Hematopoietic multipotent progenitor cell treated with erythropoietin and hydrocortisone succinate and interleukin-3 and kit ligand, for 8 days (in vitro differentiated cells): ENCODE data around the gene ARHGEF10L.

Experiments used
- DNase-seq: peaks from one replicate; pipeline ENCODE4 v3.0.0-alpha.2; 2015

ARHGEF10L gene

DNA sequence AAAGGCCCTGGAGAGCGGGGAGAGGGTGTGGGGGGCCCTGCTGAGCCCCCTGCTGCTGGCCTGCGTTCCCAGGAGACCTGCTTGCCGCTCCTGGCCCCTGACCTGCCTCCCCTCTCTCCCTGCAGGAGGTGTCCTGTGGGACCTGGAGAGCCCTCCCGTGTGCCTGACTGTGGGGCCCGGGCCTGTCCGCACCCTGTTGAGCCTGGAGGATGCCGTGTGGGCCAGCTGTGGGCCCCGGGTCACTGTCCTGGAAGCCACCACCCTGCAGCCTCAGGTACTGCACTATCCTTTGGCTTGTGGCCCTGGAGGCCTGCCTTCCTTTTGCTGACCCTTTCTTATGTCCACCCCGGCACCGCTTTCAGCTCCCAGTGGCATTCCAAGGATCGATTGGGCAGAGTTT, 124.8 kb downstream of the ARHGEF10L start:
- no peak for DNase-seq

DNA sequence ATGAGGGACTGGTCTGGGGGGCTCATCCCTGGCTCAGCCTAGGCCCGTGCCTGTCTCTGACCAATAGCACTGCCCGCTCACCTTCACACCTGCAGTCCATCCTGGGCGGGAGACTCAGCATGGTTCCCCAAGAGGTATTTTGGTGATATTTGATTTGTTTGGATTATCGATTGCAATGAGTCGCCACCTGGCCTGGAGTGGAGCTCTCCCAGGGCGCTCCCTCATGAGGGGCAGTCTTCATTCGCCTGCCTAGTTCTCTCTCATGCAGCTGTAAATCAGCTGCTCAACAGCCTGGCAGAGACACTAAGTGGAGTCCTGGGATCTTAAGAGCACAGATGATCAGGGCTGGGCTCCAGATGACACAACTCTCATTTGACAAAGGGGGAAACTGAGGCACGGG, 125.6 kb downstream of the ARHGEF10L start:
- DNase-seq: no peak

DNA sequence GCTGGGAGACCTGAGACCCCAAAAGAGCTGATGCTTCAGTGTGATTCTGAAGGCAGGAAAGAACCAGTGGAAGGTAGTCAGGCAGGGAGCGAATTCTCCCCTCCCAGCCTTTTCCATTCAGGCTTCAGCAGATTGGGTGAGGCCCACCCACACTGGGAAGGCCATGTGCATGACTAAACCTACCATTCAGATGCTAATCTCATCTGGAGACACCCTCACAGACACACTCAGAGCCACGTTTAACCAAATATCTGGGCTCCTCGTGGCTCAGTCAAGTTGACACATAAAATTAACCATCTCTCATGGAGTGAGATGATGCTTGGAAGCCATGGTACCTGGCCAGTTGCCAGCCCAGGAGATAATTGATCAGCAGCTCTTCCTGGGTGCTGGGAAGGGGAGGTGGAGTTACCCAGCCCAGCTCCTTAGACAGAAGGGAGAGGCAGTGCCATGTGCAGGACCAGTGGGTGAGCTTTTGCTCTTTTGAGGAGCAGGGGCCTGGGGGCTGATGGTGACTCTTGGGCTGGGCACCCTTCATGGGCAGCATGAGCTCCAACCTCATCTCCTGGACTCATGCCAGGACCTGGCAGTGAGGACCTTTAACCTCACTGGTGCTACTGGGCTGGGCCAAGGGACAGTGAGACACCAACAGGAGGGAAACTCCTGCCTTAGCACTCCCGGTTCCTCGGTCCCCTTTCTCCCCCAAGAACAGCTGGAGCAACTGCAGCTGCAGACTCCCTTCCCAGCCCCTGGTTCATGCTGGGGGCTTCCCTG, 126.6 kb downstream of the ARHGEF10L start:
- DNase-seq: no peak

DNA sequence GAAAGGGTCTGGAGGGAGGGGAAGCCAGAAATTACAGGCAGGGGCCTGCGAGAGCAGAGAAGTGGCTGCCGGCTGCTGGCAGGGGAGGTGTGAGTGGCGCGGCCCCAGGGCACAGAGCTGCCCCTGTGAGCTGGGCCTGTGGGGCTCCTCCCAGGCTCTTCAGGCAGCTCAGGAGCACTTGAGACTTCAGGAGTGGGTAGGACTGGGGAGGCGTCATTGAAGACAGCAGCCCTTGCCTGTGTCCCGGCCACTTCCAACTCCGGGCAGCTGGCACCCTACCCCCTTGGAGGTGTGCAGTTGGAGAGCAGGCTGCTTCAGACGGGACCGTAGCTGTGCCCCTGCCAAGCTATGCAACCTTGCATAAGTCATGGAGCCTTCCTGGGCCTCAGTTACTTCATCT, 128.1 kb downstream of the ARHGEF10L start:
- no peak for DNase-seq

DNA sequence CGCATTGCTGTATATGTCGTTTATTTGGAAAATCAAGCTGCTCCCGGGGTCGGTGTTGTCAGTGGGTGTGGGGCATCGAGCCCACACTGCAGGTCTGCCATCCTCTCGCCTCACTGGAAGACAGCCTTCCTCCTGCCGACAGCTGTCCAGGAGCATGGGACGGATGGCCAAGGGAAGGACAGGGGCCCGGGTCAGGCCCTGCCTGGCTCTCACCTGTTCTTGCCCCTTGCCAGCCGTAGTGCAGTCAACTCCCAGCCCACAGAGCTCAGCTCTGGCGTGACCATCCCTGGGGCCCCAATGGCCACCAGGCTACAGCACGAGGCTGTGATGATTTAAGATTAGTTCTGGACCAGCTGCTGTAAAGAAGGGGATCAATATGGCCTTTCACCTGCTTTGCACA, 128.7 kb downstream of the ARHGEF10L start:
- DNase-seq: no peak

DNA sequence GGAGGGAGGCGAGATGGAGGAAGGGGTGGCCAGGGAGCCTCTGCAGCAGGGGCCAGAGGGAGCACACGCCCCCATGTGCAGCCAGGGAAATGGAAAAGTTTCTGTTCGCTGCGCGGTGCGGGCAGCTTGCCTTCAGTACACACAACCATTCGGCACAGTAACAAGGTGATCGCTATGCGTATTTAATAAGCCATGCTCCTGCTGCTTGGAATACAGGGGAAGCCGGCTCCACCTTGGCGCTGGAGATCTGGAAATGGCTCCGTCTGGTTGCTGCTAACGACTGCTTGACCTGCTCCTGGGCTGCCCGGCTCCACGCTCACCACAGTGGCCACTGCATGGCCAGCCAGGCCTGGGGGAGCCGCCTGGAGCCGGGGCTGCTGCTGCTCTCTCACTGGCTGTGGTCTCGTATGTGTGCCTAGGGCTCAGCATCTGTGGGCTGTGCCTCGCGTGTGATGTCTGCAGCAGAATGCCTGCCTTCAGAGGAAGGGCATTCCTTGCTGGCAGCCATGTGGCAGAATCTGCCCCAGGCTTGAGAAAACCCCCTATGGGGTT, 129.2 kb downstream of the ARHGEF10L start:
- no peak for DNase-seq

DNA sequence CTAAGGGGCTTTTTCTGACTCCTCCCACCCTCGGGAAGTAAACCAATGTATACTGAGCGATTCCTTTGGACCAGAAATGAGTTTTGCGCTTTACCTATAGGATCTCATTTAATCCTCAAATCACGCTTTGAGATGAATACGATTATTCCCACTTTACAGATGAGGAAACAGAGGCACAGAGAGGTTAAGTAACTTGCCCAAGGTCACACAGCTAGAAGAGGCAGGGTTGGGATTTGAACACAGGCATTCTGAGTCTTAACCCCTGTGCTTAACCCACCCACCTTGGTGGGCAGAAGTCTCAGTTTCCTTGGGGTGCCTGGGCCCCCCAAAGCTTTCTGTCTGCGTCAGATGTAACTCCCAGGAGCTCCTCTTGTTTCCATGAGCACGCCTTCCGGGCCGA, 129.8 kb downstream of the ARHGEF10L start:
- DNase-seq: no peak

DNA sequence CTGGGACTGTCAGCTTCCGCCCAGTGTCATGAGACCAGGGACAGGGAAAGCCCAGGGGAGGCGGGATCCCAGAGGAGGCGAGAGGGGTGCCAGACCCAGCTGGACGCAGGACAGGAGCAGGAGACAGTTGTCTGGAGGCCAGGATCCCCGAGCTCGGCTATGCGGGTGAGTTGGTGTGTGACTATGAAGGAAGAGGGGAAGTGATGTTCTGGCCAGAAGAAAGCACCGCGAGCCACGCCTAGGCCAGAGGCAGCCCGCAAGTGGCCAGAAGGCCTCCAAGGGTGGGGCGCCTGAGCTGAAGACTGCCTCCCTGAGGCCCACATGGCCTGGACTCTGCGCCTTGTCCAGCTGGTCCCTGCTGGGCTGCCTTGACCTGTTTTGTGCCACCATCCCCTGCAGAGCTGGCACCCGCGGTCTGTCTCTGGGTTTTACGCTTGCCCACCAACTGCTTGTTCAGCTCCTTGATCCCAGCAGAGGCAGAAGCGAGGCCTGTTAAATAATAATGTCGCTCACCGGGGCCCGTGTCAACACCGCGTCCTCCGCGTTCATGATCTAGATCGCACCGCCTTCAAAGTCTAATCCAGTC, 130.5 kb downstream of the ARHGEF10L start:
- DNase-seq: no peak

DNA sequence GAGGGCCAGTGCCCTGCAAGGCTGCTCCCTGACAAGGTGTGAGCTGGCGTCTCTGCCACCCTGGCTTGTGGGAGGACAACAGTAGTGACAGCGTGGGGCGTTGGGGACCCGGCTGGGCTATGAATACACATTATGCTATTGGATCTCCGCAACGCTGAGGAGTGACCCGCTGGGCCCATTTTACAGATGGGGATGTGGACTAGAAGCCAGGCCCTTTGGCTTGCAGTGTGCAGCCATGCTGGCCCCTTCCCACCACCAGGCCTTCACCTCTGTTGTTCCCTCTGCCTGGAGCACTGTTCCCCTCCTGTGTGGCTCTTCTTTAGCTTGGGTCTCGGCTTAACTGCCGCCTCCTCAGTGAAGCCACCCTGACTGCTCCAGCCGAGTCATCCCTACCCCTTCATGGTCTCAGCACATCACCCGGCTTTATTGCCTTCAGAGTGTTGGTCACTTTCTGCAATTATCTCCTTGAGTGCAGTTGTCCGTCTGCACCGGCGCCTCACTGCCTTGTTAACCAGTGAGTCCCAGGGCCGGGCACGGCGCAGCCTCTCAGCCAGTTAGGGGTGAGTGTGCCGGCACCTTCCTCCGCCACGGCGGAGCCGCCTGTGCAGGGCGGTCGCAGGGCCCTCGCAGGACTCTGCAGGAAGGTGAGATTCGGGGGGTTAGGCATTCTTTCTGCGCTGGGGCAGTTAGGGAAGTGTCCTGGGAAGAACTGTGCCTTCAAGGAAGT, 131.3 kb downstream of the ARHGEF10L start:
- no peak for DNase-seq

DNA sequence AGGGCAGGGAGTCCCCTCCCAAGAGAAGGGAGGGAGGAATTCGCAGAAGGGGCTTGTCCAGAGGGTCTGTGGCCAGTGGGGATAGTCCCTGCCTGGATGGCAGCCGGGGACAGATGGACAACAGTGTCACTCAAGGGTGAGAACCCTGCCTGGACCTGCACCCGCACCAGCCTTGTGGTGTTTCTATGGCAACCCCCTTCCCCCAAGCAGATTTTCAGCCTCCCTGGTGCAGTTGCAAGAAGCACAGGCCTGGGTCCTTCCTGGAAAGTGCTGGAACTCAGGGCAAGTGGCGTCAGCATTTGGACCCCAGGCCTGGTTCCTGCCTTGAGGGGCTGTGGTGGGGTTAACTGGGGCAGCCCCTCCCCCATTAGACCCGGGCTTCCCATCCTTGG, 131.8 kb downstream of the ARHGEF10L start:
- DNase-seq: no peak

DNA sequence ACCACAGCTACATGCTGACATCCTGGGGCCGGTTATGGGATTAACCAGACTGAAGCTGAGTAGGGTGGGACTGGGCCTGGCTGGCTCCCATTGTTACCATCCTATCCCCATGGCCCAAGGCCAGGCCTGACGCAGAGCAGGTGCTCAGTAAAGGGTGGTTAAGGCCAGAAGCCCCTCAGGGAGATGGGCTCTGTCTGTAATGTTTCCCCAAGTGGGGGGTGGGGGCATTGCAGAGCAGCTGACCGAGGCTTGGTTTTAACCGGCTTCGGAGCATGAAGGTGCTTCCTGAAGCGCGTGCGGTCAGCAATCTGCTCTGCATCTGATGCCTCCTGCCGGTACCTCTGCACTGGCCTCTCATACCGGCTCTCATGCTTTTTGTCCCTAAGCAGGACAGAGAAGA, 132.2 kb downstream of the ARHGEF10L start:
- no peak for DNase-seq

DNA sequence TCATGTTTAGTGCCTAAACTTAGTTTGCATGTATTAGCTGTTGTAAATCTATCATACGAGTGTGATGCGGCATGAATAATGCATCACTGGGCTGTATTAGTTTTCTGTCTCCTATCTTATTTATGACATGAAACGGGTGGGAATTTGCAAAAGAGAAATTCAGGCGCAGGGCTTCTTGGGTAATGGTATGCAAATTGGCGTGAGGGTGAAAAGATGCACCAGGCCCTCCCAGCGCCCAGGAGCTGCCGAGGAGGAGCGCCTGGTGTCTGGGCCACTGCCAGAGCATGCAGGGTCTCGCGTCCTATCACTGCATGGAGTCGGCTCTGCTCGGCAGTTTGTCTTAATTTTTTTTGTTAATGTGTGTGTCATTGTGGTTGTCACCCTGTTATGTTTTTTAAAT, 132.7 kb downstream of the ARHGEF10L start:
- DNase-seq: no peak

DNA sequence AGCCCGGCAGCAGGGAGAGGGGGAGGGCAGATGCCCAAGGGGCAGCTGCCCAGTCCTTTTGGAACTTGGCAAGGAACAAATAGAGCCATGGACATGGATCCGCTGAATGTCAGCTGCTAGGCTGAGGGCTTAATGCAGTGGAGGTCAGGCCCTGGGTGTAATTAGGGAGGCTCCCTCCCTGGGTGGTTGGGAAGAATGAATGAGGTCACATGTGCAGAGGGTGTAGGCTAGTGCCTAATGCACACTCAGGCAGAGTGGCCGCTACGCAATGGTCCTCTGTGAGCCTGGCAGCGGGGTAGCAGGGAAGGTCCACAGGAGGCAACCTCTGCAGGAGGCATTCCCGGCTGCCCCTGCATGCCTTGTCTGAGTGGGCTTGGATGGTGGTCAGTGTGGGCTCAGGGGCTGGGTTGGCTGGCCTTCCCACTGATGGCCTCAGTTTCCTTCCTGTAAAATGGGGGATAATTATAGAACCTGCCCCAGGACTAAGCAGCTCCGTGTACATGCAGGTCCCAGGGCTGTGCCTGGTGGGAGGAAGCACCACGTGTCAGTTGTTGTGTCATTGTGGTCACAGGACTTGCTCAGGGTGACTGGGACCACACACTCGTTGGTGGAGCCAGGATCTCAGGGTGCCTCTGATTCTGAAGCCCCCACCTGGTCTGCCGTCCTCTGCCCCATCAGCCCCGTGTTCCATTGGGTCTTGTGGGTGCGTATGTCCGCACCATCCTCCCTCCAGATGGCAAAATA, 134.0 kb downstream of the ARHGEF10L start:
- no peak for DNase-seq

DNA sequence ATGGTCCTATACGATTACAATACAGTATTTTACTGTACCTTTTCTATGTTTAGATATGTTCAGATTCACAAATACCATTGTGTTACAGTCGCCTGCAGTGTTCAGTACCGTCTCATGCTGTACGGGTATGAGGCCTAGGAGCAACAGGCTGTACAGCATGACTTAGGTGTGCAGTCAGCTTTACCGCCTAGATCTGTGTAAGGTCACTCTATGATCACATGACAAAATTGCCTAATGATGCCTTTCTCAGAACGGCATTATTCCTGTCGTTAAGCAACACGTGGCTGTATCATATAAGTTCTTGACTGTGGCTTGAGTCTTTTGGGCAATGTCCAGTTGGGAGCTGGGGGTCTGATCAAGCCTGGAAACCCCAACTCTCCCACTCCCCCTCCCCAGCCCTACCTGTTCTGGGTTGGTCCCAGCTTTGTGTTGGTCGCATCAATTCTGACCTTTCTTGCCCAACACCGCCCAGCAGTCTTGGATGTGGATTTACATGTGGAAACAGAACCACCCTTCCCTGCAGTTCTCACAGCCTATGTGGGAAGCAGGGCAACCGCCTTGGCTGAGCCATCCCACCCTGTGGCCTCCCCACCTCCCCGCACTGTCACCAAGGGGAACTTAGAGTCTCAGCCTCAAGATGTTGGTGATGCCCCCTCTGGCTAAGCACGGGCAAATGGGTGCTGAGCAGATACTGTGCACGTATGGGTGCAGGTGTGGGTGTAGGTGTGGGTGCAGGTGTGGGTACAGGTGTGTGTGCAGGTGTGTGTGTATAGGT, 135.4 kb downstream of the ARHGEF10L start:
- no peak for DNase-seq

DNA sequence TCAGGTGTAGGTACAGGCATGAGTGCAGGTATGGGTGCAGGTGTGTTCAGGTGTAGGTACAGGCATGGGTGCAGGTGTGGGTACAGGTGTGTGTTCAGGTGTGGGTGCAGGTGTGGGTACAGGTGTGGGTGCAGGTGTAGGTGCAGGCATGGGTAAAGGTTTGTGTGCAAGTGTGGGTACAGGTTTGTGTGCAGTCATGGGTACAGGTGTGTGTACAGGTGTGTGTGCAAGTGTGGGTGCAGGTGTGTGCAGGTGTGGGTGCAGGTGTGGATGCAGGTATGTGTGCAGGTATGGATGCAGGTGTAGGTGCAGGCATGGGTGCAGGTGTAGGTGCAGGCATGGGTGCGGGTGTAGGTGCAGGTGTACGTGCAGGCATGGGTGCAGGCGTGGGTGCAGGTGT, 136.2 kb downstream of the ARHGEF10L start:
- DNase-seq: no peak

DNA sequence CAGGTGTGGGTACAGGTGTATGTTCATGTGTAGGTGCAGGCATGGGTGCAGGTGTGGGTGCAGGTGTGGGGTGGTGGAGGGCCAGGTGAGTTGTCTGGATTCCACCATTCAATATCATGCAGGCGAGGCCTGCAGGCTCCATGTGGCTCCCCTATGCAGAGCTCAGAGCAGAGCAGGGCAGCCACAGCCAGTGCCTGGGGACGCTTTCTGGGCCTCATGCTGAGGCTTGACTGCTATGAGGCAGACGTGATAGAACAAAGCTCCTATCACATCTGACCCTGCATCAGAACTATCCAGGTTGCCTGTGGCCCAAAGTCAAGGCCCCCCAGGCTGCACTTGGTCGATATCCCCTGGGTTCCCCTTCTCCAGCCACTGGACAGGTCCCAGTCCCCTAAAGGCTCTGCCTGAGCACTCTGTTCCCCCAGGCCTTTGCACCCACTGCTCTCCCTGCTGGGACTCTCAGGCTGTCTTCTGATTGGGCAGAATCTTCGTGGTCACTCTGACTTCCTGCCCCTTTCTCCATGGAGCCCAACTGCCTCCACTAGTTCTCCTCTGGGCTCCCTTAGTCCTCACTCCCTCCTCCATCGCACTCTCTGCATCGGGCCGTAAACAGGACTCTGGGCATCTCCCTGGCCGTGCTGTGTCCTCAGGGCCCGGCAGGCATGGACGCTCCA, 137.0 kb downstream of the ARHGEF10L start:
- DNase-seq: no peak

DNA sequence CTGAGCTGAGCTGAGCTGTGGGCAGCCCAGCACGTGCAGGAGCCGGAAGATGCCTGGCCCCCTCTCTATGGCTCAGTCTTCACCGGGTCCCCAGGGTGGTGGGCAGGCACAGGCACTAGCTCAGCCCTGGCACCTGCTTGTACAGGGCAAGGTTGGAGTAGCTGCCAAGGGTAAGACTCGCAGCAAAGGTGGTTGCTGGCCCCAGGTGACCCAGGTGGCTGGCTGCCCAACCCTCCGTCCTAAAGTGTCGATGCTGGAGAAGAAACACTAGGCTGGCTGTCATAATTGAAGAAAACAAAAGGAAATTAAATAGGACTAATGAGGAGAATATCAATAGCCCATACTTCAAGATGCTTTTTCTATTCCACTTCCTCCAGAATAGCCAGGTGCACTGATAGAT, 138.5 kb downstream of the ARHGEF10L start:
- no peak for DNase-seq

DNA sequence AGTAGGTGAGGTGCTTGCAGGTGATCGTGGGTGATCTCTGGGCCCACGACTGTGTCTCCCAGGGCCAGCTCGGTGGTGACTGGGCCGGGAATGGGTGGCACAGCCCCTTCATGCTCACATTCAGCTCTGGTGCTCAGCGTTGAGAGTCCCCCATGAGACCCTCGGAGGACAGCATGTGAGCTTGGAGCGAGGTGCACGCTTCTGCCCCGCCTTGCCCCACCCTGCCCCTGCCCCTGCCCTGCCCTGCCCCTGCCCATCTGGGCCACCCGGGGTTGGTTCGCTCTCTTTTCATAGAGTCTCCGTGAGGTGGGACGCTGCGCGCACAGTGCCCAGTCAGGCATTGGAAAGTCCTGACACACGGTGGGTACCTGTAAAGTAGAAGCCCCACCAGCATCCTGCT, 140.4 kb downstream of the ARHGEF10L start:
- DNase-seq: no peak

DNA sequence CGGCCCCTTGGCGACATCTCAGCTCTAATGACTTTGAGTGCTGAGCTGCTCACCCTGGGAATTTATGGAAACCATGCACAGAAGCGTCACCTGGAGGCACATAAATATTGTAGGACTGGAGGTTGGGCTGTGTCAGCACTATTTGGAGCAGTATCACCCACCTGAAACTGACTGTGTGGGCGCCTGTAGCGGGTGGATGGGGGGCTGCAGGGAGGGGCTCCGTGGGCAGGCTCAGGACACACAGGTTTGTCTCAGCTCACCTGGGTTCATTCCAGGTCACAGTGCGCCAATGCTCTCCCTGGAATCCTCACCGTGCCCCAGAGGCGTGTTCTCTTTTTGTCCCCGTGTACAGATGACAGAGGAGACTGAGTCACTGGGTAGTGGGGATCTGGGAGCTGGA, 140.8 kb downstream of the ARHGEF10L start:
- DNase-seq: no peak

DNA sequence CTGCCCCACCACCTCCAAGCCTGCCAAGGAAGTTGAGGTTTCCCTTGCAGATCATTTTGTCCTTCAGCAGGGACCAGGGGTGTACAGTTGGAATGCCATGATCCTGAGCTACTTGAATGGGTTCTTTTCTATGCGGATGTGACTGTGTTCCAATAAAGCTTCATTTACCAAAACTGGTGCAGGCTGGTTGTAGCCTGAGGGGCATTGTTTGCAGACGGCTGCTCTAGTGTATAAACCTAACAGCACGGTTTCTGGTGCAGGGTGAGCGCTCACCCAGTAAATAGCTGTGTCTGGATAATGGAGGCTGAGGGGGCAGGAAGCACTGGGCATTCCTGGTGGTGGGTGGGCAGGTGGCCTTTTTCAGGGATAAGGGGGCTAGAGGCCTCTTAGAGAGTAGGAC, 142.9 kb downstream of the ARHGEF10L start:
- no peak for DNase-seq

DNA sequence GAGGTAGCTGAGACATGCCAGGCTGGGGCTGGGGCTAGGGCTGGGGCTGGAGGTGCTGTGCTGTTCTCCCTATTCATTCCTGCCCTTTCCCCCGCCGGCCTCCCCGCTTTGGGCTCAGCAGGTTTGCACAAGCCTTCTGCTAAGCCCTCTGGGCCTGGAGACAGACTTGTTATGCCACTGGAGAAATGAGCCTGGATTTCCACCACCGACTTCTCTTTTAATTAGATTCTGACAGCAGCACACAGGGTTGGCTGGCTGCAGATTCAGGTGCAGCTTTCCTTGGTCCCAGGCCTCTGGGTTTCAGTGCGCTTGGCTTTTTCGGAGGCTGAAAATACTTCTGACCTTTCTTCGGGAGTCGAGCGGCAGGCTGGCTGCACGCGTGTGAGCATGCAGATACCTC, 144.1 kb downstream of the ARHGEF10L start:
- DNase-seq: no peak

DNA sequence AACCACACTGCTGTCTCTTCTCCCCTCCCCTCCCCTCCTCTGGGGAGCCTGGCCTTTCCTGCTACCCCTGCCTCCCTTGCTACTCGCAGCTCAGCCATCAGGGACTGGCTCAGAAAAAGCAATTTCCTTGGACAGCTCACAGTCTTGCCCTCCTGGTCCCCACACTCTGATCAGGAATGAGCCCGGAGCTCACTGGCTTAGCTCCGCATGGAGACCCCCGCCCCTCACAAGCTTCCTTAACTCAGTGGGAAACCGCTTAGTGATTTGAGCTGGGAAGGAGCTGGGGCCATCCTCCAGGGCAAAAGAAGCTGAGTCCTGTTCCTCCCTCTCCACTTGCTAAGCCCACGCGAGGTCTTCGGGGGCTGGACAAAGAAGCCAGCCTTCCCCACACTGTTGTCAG, 145.3 kb downstream of the ARHGEF10L start:
- DNase-seq: no peak
